K562 (cell line): ENCODE data around the gene PSEN1. TPM values are rescaled to one million over a fixed set of nuclear protein-coding genes. Genes with fewer than 3 reads are reported as not detected.

Experiments
- ATAC-seq: fragments of 200-7000 bp; cut with Tn5 transposase; 3 replicates; pipeline ENCODE4 v1.9.1; 2020; ENCODE audit warnings: moderate library complexity
- BruUV-seq: library from RNA; stranded (reverse); fragments of 400-500 nt; replicated peaks from 2 replicates; lab custom pipeline; 2021; lab: Mats Ljungman, UMichigan
- CTCF ChIA-PET: fragments of 300-600 bp; formaldehyde crosslinking; extraction: SDS; loops from one replicate; lab custom pipeline; 2021; ENCODE audit warnings: low intra/inter-chr PET ratio; lab: Yijun Ruan, JAX
- POLR2A ChIA-PET: fragments of 300-600, 350-650 bp; sonication (Branson Sonifier 250); formaldehyde crosslinking; extraction: SDS; loops from one replicate; lab custom pipeline; 2021; ENCODE audit warnings: antibody characterized with exemption, inconsistent platforms; lab: Yijun Ruan, JAX
- DNase-seq, 4 experiments: peaks; one replicate each; pipeline versions ENCODE4 v3.0.0 to v3.0.0-alpha.2; 2011 to 2018; ENCODE audit warnings: low spot score in 3 of 4, mixed read lengths in 3 of 4; ENCODE audit errors: extremely low read depth in 1 of 4
- FAIRE-seq: peaks from 2 replicates; lab custom pipeline; 2011; peaks lifted over from hg19 to GRCh38; lab: Jason Lieb, UNC
- H2AFZ ChIP-seq: 2 replicates; pipeline ENCODE4 v1.6.0; 2011; ENCODE audit warnings: low read depth, low read length, control low read depth, inconsistent platforms
- H3K27ac ChIP-seq: fragments of 200-600 bp; 3 replicates; pipeline ENCODE4 v1.8.0; 2011; ENCODE audit warnings: low read depth, mild to moderate bottlenecking, control low read depth, inconsistent platforms, low read length, moderate library complexity, mixed read lengths; ENCODE audit errors: extremely low read depth
- H3K27me3 ChIP-seq, 2 experiments: fragments of 300-600 bp in 1 of 2; 2 replicates in 1 of 2; 3 replicates in 1 of 2; pipeline versions ENCODE4 v1.6.0 to v1.8.0; 2011; ENCODE audit warnings: inconsistent platforms in 2 of 2, low read length in 2 of 2, mild to moderate bottlenecking in 1 of 2, mixed read lengths in 1 of 2, moderate library complexity in 1 of 2; ENCODE audit not compliant: control insufficient read depth in 2 of 2, insufficient read depth in 2 of 2
- H3K36me3 ChIP-seq: fragments of 300-600 bp; 3 replicates; pipeline ENCODE4 v1.8.0; 2011; ENCODE audit warnings: mild to moderate bottlenecking, low read length, inconsistent platforms; ENCODE audit not compliant: control insufficient read depth, insufficient read depth
- H3K4me1 ChIP-seq, 2 experiments: fragments of 200-600 bp in 1 of 2; replicated peaks in 1 of 2; 2 replicates in 1 of 2; 3 replicates in 1 of 2; pipeline versions ENCODE4 v1.5.1 to v1.8.0; 2011; ENCODE audit warnings: inconsistent platforms in 2 of 2, low read length in 2 of 2, mild to moderate bottlenecking in 1 of 2, mixed read lengths in 1 of 2, moderate library complexity in 1 of 2; ENCODE audit not compliant: control insufficient read depth in 2 of 2, insufficient read depth in 2 of 2
- H3K4me2 ChIP-seq: 2 replicates; pipeline ENCODE4 v1.6.1; 2011; ENCODE audit warnings: low read length, control low read depth, inconsistent platforms, mixed read lengths; ENCODE audit not compliant: insufficient read depth
- H3K4me3 ChIP-seq: fragments of 200-600 bp; sonication (generic), shearing (Covaris generic); 2 replicates; pipeline ENCODE4 v1.5.1; 2016; ENCODE audit warnings: control low read depth, inconsistent platforms
- H3K79me2 ChIP-seq: fragments of 200-600 bp; 3 replicates; pipeline ENCODE4 v1.8.0; 2011; ENCODE audit warnings: low read length, inconsistent platforms; ENCODE audit not compliant: control insufficient read depth, insufficient read depth
- H3K9ac ChIP-seq, 2 experiments: 2 replicates each; pipeline versions ENCODE4 v1.6.0 to v1.6.1; 2011; ENCODE audit warnings: low read depth in 2 of 2, low read length in 2 of 2, control low read depth in 1 of 2, inconsistent platforms in 1 of 2, mild to moderate bottlenecking in 1 of 2, mixed read lengths in 1 of 2; ENCODE audit not compliant: insufficient read depth in 1 of 2
- H3K9me1 ChIP-seq: one replicate; pipeline ENCODE4 v1.6.0; 2011; ENCODE audit warnings: inconsistent platforms, mild to moderate bottlenecking, low read length, moderate library complexity; ENCODE audit not compliant: control insufficient read depth, insufficient read depth
- H3K9me3 ChIP-seq: replicated peaks from 2 replicates; pipeline ENCODE4 v1.5.1; 2011; ENCODE audit warnings: low read depth, low read length, inconsistent platforms; ENCODE audit not compliant: control insufficient read depth, insufficient read depth
- H4K20me1 ChIP-seq: replicated peaks from 2 replicates; pipeline ENCODE4 v1.6.1; 2011; ENCODE audit warnings: low read length, inconsistent platforms, mixed read lengths; ENCODE audit not compliant: control insufficient read depth, insufficient read depth
- ELF4 ChIP-seq: fragments of 450-650 bp; formaldehyde crosslinking; IDR thresholded peaks from 2 replicates; pipeline ENCODE4 v1.4.0; 2022; ENCODE audit warnings: missing genetic modification characterization
- FOXJ3 ChIP-seq: sonication (generic); formaldehyde crosslinking; IDR thresholded peaks from 2 replicates; pipeline ENCODE4 v1.4.0; 2020; ENCODE audit warnings: mild to moderate bottlenecking, missing genetic modification reagents
- MXI1 ChIP-seq: IDR thresholded peaks from 2 replicates; pipeline ENCODE4 v1.6.1; 2011; ENCODE audit warnings: low read depth, mild to moderate bottlenecking, improper control_type of control experiment, low read length
- TGIF2 ChIP-seq: sonication (generic); formaldehyde crosslinking; IDR thresholded peaks from 2 replicates; pipeline ENCODE4 v1.8.1; 2022; ENCODE audit warnings: mild to moderate bottlenecking, missing genetic modification reagents, moderate library complexity
- THRAP3 ChIP-seq: fragments of 450-650 bp; IDR thresholded peaks from 2 replicates; pipeline ENCODE4 v1.6.1; 2016; ENCODE audit warnings: mild to moderate bottlenecking, inconsistent platforms, borderline replicate concordance
- ZNF124 ChIP-seq: sonication (generic); formaldehyde crosslinking; IDR thresholded peaks from 2 replicates; pipeline ENCODE4 v1.8.1; 2022; ENCODE audit warnings: missing genetic modification reagents
- ZNF764 ChIP-seq: fragments of 250-450 bp; sonication (Bioruptor Pico); IDR thresholded peaks from 2 replicates; pipeline ENCODE4 v1.4.0; 2020; ENCODE audit warnings: low read depth, mild to moderate bottlenecking, moderate library complexity
- WGBS: fragments of 100-300 bp; shearing (Covaris generic); methylation state at CpG from one replicate; pipeline ENCODE4 v1.1.6; 2016; ENCODE audit warnings: low coverage, mixed read lengths; ENCODE audit not compliant: insufficient coverage; ENCODE audit errors: missing lambda C conversion rate; 5-methylcytosine and 5-hydroxymethylcytosine counted together
- in situ Hi-C: fragments of 300-500 bp; cut with MboI; formaldehyde crosslinking; loops from 4 replicates; pipeline ENCODE4 v1.15.0; 2018; ENCODE audit warnings: inconsistent platforms, mixed read lengths
- intact Hi-C: fragments of 100-400 bp; cut with micrococcal nuclease; formaldehyde crosslinking; loops from 2 replicates; pipeline ENCODE4 v1.14.2; 2022
- polyA plus RNA-seq, 8 experiments: library from polyadenylated mRNA; depleted of rRNA in 4 of 8; stranded (reverse) in 5 of 8; unstranded in 3 of 8; fragments of >200 nt; fragmentation: Nextera tagmentation in 2 of 8; fragmentation: Illumina TruSeq in 1 of 8; extraction: Ambion mirVana in 2 of 8; extraction: Trizol in 1 of 8; gene quantifications; 2 replicates each; pipeline versions ENCODE4 v1.2.1 to v1.2.3, GENCODE V29; 2011 to 2014; ENCODE audit warnings: inconsistent platforms in 1 of 8, missing spikeins in 1 of 8
- total RNA-seq, 7 experiments: library from RNA; depleted of rRNA in 6 of 7; stranded (reverse); fragments of >200 nt in 6 of 7; fragmentation: Illumina TruSeq in 2 of 7; extraction: Trizol in 2 of 7; gene quantifications; 2 replicates each; pipeline versions ENCODE4 v1.2.1 to v1.2.3, GENCODE V29; 2011 to 2021; ENCODE audit warnings: low replicate concordance in 1 of 7
- TF ChIP-seq, protein P1 (sequence below), 3 experiments: fragments of 200-800 bp in 1 of 3; sonication (Bioruptor generic) in 1 of 3; sonication (generic) in 1 of 3; formaldehyde crosslinking in 1 of 3; IDR thresholded peaks; 2 replicates each; pipeline versions ENCODE4 v1.6.1 to v1.8.0; 2016 to 2022; ENCODE audit warnings: mild to moderate bottlenecking in 2 of 3, missing compliant biosample characterization in 2 of 3, missing genetic modification characterization in 2 of 3, missing genetic modification reagents in 1 of 3
- TF ChIP-seq, protein P2 (sequence below): sonication (generic); formaldehyde crosslinking; IDR thresholded peaks from 2 replicates; pipeline ENCODE4 v1.8.0; 2023; ENCODE audit warnings: mild to moderate bottlenecking, missing genetic modification reagents

PSEN1 gene
- total and polyA plus RNA-seq, 9 of the 15 experiments (the other 6 are each of a cell fraction or from before 2014, with no cell fraction given) = 6.5 to 25.2 (median 14.3) TPM

DNA sequence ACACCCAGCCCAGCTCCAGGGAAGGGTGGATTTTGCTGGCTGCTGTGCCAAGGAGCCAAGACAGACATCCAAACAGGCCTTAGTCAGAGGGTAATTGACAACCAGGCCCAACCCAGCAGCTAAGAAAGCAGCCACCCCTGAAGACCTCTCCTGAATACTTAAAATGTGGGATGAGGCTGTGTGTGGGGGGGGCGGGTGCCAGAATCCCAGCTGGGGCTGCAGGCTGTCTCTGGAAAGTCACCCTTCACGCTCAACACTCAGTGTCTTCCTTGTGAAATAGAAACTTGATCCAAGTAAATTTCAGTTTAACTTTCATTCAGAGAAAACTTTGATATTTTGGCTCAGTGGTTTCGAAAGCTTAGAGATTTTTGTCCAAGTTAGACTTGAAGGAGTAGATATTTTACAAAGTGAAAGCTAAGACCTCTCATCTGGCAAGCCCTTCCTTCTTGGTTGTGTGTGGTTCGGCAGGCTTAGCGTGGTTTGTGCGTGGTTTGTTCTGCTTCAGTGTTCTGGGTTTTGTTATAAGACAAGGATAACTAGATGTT lies 106.1 kb downstream of the PSEN1 start:
- no peak overlapping the region for H2AFZ ChIP-seq
- no peaks in the 10 kb centered on the region for H4K20me1 ChIP-seq
- H3K27me3 ChIP-seq = peaks cover 11 to 52% of the 10 kb centered on the region in 2 experiments; a peak in 4 of 5 replicates
- H3K4me1 ChIP-seq = peaks cover 0 to 29% of the 10 kb centered on the region in 2 experiments; a peak in 2 of 5 replicates
- no peaks in the 10 kb centered on the region for H3K9me3 ChIP-seq
- H3K36me3 ChIP-seq = no peaks in the 10 kb centered on the region
- FAIRE-seq (no peak), DNase-seq (no peak), ATAC-seq (no peak)
- TF ChIP-seq, protein P1, sequence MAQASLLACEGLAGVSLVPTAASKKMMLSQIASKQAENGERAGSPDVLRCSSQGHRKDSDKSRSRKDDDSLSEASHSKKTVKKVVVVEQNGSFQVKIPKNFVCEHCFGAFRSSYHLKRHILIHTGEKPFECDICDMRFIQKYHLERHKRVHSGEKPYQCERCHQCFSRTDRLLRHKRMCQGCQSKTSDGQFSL (CRISPR knock-in tag; IDR thresholded peaks at IDR 0.05) = peak; percentile 39; the same call in 1 of the 2 replicates
- TF ChIP-seq, protein P1 (tag; IDR thresholded peaks at IDR 0.05) = no peak
- no peak for TF ChIP-seq ZNF124 (CRISPR knock-in tag)
- 0% methylated on average over 6 of the region's 6 CpGs for WGBS
- intact Hi-C loops (no loop called here), in situ Hi-C loops (no loop called here)
- no peak overlapping the region for H3K9ac ChIP-seq
- H3K4me2 ChIP-seq = no peak overlapping the region
- H3K9me1 ChIP-seq = no peaks in the 10 kb centered on the region
- CTCF ChIA-PET = no interaction called here
- no TSS peak for BruUV-seq
- no peak overlapping the region for H3K4me3 ChIP-seq
- POLR2A ChIA-PET = no interaction called here
- H3K79me2 ChIP-seq = no peaks in the 10 kb centered on the region
- H3K27ac ChIP-seq = no peak overlapping the region

DNA sequence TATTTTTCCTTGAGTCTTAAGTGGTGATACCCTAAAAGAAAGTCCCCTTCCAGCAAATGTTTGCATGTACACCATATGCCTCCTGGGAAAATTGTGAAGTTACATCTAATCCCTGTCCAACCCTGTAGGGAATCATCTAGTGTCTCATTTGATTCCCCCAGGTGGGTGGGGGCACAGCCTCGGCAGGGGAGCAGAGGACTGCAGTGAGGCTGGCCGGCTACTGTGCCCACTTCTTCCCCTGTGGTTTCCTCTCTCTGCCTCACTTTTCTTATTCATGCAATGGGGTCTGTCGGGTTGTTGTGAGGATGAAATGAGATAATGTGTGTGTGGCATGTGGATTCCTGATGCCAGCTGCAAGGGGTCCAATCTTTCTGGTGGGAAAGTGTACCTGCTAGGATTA lies 107.0 kb downstream of the PSEN1 start:
- H2AFZ ChIP-seq = no peak overlapping the region
- H3K4me1 ChIP-seq = peaks cover 3 to 27% of the 10 kb centered on the region in 2 experiments; a peak in 4 of 5 replicates
- no peaks in the 10 kb centered on the region for H3K9me3 ChIP-seq
- ChIA-PET POLR2A (interaction anchor here (0.6 kb wide), 1 partner anchor 1380 kb away, joined by 3 read pairs; no protein-coding TSS in a partner anchor), CTCF (no interaction called here)
- H3K27ac ChIP-seq = no peak overlapping the region
- intact Hi-C loops (no loop called here), in situ Hi-C loops (no loop called here)
- FAIRE-seq (no peak), ATAC-seq (no peak), DNase-seq (no peak)
- no peak overlapping the region for H3K4me3 ChIP-seq
- H3K27me3 ChIP-seq = peaks cover 11 to 44% of the 10 kb centered on the region in 2 experiments; a peak in 4 of 5 replicates
- no peak overlapping the region for H3K4me2 ChIP-seq
- WGBS = 27% methylated on average over 3 of the region's 3 CpGs
- no peaks in the 10 kb centered on the region for H4K20me1 ChIP-seq
- BruUV-seq = no TSS peak
- H3K79me2 ChIP-seq = no peaks in the 10 kb centered on the region
- H3K9me1 ChIP-seq = no peaks in the 10 kb centered on the region
- H3K36me3 ChIP-seq = no peaks in the 10 kb centered on the region
- H3K9ac ChIP-seq = no peak overlapping the region
- TF ChIP-seq ZNF764 (CRISPR knock-in tag) (no peak), FOXJ3 (no peak), TGIF2 (CRISPR knock-in tag) (no peak), THRAP3 (no peak), ELF4 (no peak), MXI1 (no peak)
- TF ChIP-seq, protein P2, sequence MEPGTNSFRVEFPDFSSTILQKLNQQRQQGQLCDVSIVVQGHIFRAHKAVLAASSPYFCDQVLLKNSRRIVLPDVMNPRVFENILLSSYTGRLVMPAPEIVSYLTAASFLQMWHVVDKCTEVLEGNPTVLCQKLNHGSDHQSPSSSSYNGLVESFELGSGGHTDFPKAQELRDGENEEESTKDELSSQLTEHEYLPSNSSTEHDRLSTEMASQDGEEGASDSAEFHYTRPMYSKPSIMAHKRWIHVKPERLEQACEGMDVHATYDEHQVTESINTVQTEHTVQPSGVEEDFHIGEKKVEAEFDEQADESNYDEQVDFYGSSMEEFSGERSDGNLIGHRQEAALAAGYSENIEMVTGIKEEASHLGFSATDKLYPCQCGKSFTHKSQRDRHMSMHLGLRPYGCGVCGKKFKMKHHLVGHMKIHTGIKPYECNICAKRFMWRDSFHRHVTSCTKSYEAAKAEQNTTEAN (CRISPR knock-in tag) = no peak
